HepG2 (cell line): ENCODE results near the gene PIK3R1. TPM values are rescaled to one million over a fixed set of nuclear protein-coding genes. Genes with fewer than 3 reads are reported as not detected.
A peak's percentile ranks its signal among the peaks of the same experiment; 100 is the strongest.

Source experiments
- FOSL1 ChIP-seq: sonication (generic); formaldehyde crosslinking; IDR thresholded peaks from 2 replicates; pipeline ENCODE4 v1.9.0; 2021; ENCODE audit warnings: missing genetic modification reagents, borderline replicate concordance
- HHEX ChIP-seq: IDR thresholded peaks from 2 replicates; pipeline ENCODE4 v1.6.1; 2016; ENCODE audit warnings: control low read depth
- HNRNPL ChIP-seq: fragments of 200-400 bp; formaldehyde crosslinking; IDR thresholded peaks from 2 replicates; pipeline ENCODE4 v1.6.1; 2017; ENCODE audit warnings: mild to moderate bottlenecking, low read depth, low read length
- HNRNPLL ChIP-seq: fragments of 200-400 bp; formaldehyde crosslinking; IDR thresholded peaks from 2 replicates; pipeline ENCODE4 v1.6.1; 2017; ENCODE audit warnings: mild to moderate bottlenecking, low read depth, low read length; ENCODE audit not compliant: poor library complexity, severe bottlenecking
- IRX3 ChIP-seq: sonication (generic); formaldehyde crosslinking; IDR thresholded peaks from 2 replicates; pipeline ENCODE4 v1.8.1; 2023; ENCODE audit warnings: mild to moderate bottlenecking, low read depth, missing genetic modification reagents, borderline replicate concordance
- KLF12 ChIP-seq: sonication (generic); formaldehyde crosslinking; IDR thresholded peaks from 2 replicates; pipeline ENCODE4 v1.4.0; 2020; ENCODE audit warnings: missing genetic modification reagents, borderline replicate concordance
- MED13 ChIP-seq: sonication (generic); formaldehyde crosslinking; IDR thresholded peaks from 2 replicates; pipeline ENCODE4 v1.5.0; 2020; ENCODE audit warnings: missing genetic modification reagents
- MYC ChIP-seq: sonication (generic); formaldehyde crosslinking; IDR thresholded peaks from 2 replicates; pipeline ENCODE4 v1.9.0; 2021; ENCODE audit warnings: missing genetic modification reagents, borderline replicate concordance
- NR2F6 ChIP-seq, 2 experiments: IDR thresholded peaks; 2 replicates each; pipeline ENCODE4 v1.6.1; 2016; ENCODE audit warnings: antibody characterized with exemption in 1 of 2, mild to moderate bottlenecking in 1 of 2
- PCBP2 ChIP-seq: fragments of 200-400 bp; formaldehyde crosslinking; optimal IDR thresholded peaks from 2 replicates; pipeline ENCODE3; 2018; ENCODE audit warnings: low read length, low read depth; ENCODE audit not compliant: poor library complexity, severe bottlenecking
- POLR2G ChIP-seq: fragments of 200-400 bp; formaldehyde crosslinking; IDR thresholded peaks from 2 replicates; pipeline ENCODE4 v1.6.1; 2018; ENCODE audit warnings: mild to moderate bottlenecking, low read depth, low read length, moderate library complexity
- RBM39 ChIP-seq: fragments of 200-400 bp; formaldehyde crosslinking; IDR thresholded peaks from one replicate; pipeline ENCODE4 v1.6.1; 2018; ENCODE audit warnings: antibody characterized with exemption, mild to moderate bottlenecking, low read depth, low read length; ENCODE audit not compliant: poor library complexity, severe bottlenecking
- TBX2 ChIP-seq: sonication (generic); formaldehyde crosslinking; IDR thresholded peaks from 2 replicates; pipeline ENCODE4 v1.5.0; 2020; ENCODE audit warnings: missing genetic modification reagents, mild to moderate bottlenecking, borderline replicate concordance
- TCF12 ChIP-seq, 2 experiments: fragments of 450-650 bp in 1 of 2; sonication (generic) in 1 of 2; formaldehyde crosslinking in 1 of 2; IDR thresholded peaks; 2 replicates each; pipeline versions ENCODE4 v1.6.1 to v1.8.0; 2017 to 2022; ENCODE audit warnings: antibody characterized with exemption in 1 of 2, mild to moderate bottlenecking in 1 of 2, missing genetic modification reagents in 1 of 2, moderate library complexity in 1 of 2
- TOE1 ChIP-seq: sonication (generic); formaldehyde crosslinking; IDR thresholded peaks from 2 replicates; pipeline ENCODE4 v1.4.0; 2020; ENCODE audit warnings: mild to moderate bottlenecking, missing genetic modification reagents
- ZC3H4 ChIP-seq: sonication (generic); formaldehyde crosslinking; IDR thresholded peaks from 2 replicates; pipeline ENCODE4 v1.4.0; 2020; ENCODE audit warnings: missing genetic modification reagents, borderline replicate concordance
- ZNF589 ChIP-seq: sonication (generic); formaldehyde crosslinking; conservative IDR thresholded peaks from 2 replicates; pipeline ENCODE4 v1.8.0; 2022; ENCODE audit warnings: mild to moderate bottlenecking, moderate library complexity, missing genetic modification reagents
- ZNF678 ChIP-seq: sonication (generic); formaldehyde crosslinking; IDR thresholded peaks from 2 replicates; pipeline ENCODE4 v1.4.0; 2020; ENCODE audit warnings: mild to moderate bottlenecking, missing genetic modification reagents
- ZSCAN31 ChIP-seq: sonication (generic); formaldehyde crosslinking; IDR thresholded peaks from 2 replicates; pipeline ENCODE4 v1.5.0; 2020; ENCODE audit warnings: low read depth, mild to moderate bottlenecking, missing genetic modification reagents
- polyA plus RNA-seq, 8 experiments: library from polyadenylated mRNA; depleted of rRNA in 3 of 8; stranded (reverse) in 7 of 8; unstranded in 1 of 8; fragments of >200 nt; fragmentation: Illumina TruSeq in 4 of 8; extraction: Trizol in 4 of 8; gene quantifications; 2 replicates each; pipeline versions ENCODE4 v1.2.1 to v1.2.3, GENCODE V29; 2011 to 2016; ENCODE audit warnings: low read depth in 4 of 8, missing spikeins in 1 of 8, mixed read lengths in 1 of 8; ENCODE audit not compliant: insufficient read depth in 1 of 8
- total RNA-seq, 5 experiments: library from RNA; depleted of rRNA; stranded (reverse); fragments of >200 nt; fragmentation: Illumina TruSeq; extraction: Trizol; gene quantifications; 2 replicates each; pipeline ENCODE4 v1.2.3, GENCODE V29; 2016; ENCODE audit warnings: low read depth in 1 of 5
- TF ChIP-seq, protein P1 (sequence below): sonication (generic); formaldehyde crosslinking; IDR thresholded peaks from 2 replicates; pipeline ENCODE4 v1.4.0; 2020; ENCODE audit warnings: low read depth, mild to moderate bottlenecking, missing genetic modification reagents
- TF ChIP-seq, protein P2 (sequence below): sonication (generic); formaldehyde crosslinking; IDR thresholded peaks from 2 replicates; pipeline ENCODE4 v1.9.0; 2021; ENCODE audit warnings: missing genetic modification reagents, mild to moderate bottlenecking, borderline replicate concordance
- TF ChIP-seq, protein P3 (sequence below): sonication (generic); formaldehyde crosslinking; IDR thresholded peaks from 2 replicates; pipeline ENCODE4 v1.5.0; 2020; ENCODE audit warnings: mild to moderate bottlenecking, missing genetic modification reagents

Gene PIK3R1
- total and polyA plus RNA-seq, 2 of the 13 experiments (the other 11 are each of a cell fraction or from before 2014, with no cell fraction given): 8.4 to 21.3 TPM

DNA sequence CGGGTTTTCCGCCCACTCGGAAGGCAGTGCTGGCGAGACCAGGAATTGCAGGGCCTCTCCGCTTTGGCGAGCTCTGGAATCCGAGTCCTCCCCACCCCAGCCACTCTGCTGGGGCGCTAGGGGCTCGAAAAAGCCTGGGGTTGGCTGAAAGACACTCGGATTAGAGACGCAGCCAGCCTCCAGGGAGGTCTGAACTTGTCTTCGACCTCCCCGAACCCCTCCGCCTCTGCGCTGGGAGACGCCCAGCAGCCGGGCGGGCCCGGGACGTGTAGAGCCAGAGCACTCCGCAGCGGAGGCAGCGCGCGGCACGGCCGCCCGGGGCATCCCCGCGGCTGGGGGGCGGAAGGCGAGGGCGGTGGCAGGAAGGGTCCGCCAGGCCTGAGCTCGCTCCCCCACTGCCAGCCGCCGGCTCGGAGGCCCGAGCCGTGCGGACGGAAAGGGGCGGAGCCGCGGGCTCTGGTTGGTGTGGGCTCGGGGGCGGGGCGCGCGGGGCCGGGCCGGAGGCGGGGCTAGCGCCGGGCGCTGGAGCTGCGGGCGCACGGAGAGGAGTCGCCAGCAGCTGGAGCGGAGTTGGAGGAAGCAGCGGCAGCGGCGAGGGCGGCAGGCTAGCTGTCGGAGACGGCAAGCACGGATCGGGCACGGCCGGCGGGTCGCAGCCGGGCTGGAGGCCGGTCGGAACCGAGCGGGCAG, at the start of gene PIK3R1 (continued):
- TF ChIP-seq MYC (CRISPR knock-in tag): peak; percentile 71
- TF ChIP-seq ZNF589 (CRISPR knock-in tag): 0 out of 2 replicates have a peak, but pooled peaks have one; percentile 45
- TF ChIP-seq, protein P1, sequence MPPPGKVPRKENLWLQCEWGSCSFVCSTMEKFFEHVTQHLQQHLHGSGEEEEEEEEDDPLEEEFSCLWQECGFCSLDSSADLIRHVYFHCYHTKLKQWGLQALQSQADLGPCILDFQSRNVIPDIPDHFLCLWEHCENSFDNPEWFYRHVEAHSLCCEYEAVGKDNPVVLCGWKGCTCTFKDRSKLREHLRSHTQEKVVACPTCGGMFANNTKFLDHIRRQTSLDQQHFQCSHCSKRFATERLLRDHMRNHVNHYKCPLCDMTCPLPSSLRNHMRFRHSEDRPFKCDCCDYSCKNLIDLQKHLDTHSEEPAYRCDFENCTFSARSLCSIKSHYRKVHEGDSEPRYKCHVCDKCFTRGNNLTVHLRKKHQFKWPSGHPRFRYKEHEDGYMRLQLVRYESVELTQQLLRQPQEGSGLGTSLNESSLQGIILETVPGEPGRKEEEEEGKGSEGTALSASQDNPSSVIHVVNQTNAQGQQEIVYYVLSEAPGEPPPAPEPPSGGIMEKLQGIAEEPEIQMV (CRISPR knock-in tag): 0 out of 2 replicates have a peak, but pooled peaks have one; percentile 24
- peak; percentile 55; the same call in 1 of the 2 replicates for TF ChIP-seq HNRNPL
- TF ChIP-seq, protein P2, sequence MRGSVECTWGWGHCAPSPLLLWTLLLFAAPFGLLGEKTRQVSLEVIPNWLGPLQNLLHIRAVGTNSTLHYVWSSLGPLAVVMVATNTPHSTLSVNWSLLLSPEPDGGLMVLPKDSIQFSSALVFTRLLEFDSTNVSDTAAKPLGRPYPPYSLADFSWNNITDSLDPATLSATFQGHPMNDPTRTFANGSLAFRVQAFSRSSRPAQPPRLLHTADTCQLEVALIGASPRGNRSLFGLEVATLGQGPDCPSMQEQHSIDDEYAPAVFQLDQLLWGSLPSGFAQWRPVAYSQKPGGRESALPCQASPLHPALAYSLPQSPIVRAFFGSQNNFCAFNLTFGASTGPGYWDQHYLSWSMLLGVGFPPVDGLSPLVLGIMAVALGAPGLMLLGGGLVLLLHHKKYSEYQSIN (CRISPR knock-in tag): no peak
- TF ChIP-seq FOSL1: no peak
- peak; percentile 89 for TF ChIP-seq POLR2G
- peak; percentile 79 for TF ChIP-seq RBM39
- TF ChIP-seq IRX3: peak; percentile 75; the same call in 1 of the 2 replicates
- TF ChIP-seq NR2F6 (IDR thresholded peaks at IDR 0.05): no peak
- TF ChIP-seq NR2F6 (CRISPR knock-in tag; IDR thresholded peaks at IDR 0.05): no peak
- TF ChIP-seq TBX2: peak; percentile 35; the same call in 1 of the 2 replicates
- peak; percentile 61; the same call in 1 of the 2 replicates for TF ChIP-seq ZSCAN31 (CRISPR knock-in tag)
- TF ChIP-seq, protein P3, sequence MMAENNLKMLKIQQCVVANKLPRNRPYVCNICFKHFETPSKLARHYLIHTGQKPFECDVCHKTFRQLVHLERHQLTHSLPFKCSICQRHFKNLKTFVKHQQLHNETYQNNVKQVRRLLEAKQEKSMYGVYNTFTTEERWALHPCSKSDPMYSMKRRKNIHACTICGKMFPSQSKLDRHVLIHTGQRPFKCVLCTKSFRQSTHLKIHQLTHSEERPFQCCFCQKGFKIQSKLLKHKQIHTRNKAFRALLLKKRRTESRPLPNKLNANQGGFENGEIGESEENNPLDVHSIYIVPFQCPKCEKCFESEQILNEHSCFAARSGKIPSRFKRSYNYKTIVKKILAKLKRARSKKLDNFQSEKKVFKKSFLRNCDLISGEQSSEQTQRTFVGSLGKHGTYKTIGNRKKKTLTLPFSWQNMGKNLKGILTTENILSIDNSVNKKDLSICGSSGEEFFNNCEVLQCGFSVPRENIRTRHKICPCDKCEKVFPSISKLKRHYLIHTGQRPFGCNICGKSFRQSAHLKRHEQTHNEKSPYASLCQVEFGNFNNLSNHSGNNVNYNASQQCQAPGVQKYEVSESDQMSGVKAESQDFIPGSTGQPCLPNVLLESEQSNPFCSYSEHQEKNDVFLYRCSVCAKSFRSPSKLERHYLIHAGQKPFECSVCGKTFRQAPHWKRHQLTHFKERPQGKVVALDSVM: peak; percentile 93
- TF ChIP-seq ZNF678 (CRISPR knock-in tag): 0 out of 2 replicates have a peak, but pooled peaks have one; percentile 12
- 0 out of 2 replicates have a peak, but pooled peaks have one; percentile 19 for TF ChIP-seq TOE1 (CRISPR knock-in tag)
- 0 out of 2 replicates have a peak, but pooled peaks have one; percentile 33 for TF ChIP-seq MED13
- no peak for TF ChIP-seq PCBP2
- TF ChIP-seq HHEX (CRISPR knock-in tag): no peak
- TF ChIP-seq HNRNPLL: peak; percentile 87
- 0 out of 2 replicates have a peak, but pooled peaks have one; percentile 39 for TF ChIP-seq ZC3H4 (CRISPR knock-in tag)
- TF ChIP-seq TCF12 (IDR thresholded peaks at IDR 0.05): no peak
- TF ChIP-seq TCF12 (CRISPR knock-in tag; IDR thresholded peaks at IDR 0.05): 0 out of 2 replicates have a peak, but pooled peaks have one; percentile 9
- TF ChIP-seq KLF12: peak; percentile 83; the same call in 1 of the 2 replicates
